HG03066 (cell line): ENCODE results near the gene RANBP9.

Source experiments
- ATAC-seq: cut with Tn5 transposase; IDR thresholded peaks from one replicate; pipeline ENCODE4 v1.9.1; 2021; ENCODE audit warnings: low read depth; ENCODE audit not compliant: unreplicated experiment

The RANBP9 gene

DNA sequence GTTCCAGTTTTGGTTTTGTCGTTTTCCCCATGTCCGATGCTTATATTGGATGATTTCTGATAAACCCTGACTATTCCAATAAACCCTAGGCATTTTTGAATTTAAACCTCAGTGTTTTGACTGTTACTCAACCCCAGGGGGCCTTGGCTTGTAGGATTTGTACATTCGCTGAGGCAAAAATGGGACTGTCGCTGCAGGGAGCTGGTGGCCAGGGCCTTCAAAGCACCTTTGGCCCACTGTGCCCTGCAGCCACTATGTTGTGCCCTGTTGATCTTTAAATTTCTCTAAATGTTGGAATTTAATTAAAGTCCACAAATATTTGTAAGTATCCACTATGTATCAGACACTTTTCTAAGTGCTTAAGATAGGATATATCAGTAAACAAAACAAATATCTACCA lies 106.0 kb downstream of the RANBP9 start:
- no peak for ATAC-seq

DNA sequence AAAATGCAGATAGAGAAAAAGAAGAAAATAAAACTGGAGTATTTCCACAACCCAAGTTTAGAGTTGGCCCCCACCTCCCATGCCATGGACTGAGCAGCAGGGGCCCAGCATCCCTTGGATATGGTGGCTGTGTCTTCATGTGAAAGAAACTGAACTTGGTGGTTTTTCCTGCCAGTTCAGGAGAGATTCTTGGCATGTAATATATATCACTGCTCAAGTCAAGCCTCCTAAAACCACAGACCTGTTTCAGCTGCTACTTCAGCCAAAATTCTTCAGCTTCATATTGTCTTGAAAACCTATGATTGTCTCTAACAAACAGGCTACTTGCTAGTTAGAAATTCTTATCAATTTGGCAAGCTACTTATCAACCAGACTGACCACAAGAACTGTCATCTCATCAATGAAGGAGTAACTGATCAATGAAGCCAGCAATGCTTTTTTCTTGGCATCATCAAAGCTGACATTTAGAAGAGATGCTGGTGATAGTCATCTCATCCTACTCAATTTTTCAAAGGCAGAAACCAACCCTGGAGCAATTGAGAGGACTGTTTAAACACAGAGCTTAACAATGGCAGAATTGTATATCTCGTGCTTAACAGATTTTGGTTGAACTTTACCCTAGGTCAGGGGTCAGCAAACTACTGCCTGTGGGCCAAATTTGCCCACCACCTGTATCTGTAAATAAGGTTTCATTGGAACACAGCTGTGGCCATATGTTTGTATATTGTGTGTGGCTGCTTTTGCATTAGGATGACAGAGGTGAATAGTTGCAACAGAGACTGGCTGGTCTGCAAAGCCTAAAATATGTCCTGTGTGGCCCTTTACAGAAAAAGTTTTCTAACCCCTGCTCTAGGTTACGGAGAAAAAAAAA lies 106.9 kb downstream of the RANBP9 start:
- no peak for ATAC-seq

DNA sequence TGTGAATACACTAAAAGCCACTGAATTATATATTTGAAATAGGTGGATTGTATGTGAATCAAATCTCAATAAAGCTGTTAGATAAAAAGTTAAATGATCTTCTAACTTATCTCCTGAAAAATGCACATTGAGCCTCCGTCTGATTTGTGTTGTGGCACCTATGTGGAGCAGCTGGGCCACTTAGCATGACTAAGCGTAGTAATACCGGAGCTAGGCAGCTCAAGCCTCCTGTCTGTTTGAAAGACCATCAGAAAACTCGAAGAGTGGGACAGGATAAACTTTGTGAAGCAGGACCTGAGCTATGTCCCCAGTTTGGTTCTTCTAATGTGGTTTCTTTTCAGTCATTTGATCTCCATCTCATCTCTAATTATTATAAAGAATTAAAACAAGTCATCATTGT lies 107.5 kb downstream of the RANBP9 start:
- ATAC-seq, result no peak

DNA sequence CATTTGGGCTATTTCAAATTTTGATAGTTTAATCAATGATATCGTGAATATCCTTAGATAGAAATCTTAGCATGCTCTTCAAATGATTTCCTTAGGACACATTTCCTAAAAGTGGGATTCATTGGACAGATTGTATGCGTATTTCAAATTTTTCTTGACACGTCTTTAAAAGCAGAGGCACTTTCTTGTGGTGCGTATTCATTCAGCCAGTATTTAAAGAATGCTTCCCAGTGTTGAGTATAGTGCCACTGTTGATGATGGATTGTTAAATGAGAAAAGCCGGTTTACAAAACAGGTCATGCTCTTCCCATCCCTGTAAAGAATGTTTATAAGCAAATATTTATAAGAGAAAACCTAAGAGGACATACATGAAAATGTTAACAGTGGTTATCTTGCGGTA lies 111.6 kb downstream of the RANBP9 start:
- no peak for ATAC-seq

DNA sequence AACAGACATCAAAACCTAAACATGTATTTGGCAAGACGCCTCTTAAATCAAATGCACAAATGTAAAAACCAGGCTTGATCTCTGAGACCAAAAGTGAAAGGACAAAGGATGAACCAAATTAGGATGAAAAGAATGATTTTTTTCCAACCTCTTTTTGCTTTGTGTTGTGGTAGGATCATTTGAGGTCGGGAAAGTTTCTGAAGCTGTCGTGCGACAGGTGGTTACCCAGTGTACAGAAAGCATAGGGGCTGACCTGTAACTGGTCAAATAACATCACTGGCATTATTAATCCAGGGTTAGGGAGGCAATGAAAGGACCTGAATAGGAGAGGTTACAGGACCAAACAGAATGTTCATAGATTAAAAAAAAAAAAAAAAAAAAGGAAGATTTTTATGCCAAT lies 114.6 kb downstream of the RANBP9 start:
- ATAC-seq, result no peak

DNA sequence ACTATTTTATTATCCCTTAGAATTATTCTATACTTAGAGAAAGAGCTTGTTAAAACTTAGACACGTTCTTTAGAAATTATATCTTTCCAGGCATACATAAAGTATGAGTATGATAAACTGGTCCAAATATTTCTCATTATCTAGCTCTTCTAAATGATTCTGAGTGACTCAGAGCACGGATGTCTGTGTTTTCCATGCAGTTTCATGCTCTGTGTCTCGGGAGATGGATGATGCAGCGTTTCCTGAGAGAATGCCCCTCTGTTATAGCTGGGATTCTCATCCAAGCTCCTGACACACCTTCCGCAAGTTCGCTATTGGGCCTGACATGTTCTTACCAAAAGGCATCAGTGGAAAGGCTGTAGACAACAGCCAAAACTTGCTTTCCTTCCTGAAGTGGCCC lies 117.9 kb downstream of the RANBP9 start:
- no peak for ATAC-seq

DNA sequence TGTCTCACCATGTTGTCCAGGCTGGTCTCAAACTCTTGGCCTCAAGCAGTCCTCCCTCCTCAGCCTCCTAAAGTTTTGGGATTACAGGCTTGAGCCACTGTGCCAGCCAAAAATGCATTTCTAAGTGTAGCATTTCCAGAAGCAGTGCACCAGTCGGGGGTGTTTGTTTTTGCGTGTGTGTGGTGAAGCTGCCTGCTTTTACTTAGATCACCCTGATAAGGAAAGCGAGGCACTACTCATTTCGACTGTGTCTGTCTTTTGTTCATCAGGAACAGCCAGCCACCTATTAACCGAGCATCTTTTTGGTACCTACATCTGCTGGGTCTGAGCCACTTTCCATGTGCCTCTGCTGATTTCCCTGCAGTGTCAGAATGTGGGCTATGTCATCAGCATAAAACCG lies 118.5 kb downstream of the RANBP9 start:
- no peak for ATAC-seq

DNA sequence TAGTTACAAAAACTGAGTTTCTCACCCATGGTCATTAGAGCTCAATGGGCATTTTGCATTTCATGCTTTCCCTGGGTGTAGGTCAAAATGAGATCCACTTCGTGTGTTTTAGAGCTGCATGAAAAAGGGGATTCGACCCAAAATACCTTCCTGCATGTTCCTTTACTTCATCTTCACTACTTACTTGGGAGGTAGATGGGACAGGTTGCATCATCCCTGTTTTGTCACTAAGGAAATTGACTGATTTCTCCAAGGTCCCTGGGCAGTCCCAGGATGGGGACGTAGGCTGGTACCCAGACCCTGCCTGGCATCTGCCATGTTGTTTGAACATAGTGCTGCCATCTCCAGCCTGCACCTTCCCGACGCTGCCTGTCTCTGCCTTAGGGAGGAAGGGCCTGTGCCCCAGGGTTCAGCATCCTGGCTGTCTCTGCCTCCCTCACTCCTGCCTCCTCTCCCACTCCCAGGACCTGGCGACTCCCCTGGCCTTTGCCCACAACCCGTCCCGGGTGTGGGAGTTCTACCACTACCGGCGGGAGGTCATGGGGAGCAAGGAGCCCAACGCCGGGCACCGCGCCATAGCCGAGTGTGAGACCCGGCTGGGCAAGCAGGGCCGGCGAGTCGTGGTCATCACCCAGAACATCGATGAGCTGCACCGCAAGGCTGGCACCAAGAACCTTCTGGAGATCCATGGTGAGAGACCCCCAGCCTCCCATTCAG lies 120.3 kb downstream of the RANBP9 start:
- ATAC-seq, result no peak

DNA sequence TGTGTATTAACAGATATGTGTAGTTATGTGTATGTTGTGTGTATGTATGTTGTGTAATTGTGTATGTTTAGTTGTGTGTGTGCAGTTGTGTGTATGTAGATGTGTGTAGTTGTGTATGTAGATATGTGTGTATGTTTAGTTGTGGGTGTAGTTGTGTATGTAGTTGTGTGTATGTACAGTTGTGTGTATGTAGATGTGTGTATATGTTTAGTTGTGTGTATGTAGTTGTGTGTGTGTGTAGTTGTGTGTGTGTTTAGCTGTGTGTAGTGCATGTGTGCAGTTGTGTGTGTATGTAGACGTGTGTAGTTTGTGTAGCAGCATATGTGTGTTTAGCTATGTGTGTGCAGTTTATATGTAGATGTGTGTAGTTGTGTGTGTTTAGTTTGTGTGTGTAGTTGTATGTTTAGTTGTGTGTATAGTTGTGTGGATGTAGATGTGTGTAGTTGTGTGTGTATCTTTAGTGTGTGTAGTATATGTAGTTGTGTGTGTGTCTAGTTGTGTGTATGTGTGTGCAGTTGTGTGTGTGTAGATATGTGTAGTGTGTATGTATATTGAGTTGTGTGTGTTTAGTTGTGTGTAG lies 121.0 kb downstream of the RANBP9 start:
- no peak for ATAC-seq

DNA sequence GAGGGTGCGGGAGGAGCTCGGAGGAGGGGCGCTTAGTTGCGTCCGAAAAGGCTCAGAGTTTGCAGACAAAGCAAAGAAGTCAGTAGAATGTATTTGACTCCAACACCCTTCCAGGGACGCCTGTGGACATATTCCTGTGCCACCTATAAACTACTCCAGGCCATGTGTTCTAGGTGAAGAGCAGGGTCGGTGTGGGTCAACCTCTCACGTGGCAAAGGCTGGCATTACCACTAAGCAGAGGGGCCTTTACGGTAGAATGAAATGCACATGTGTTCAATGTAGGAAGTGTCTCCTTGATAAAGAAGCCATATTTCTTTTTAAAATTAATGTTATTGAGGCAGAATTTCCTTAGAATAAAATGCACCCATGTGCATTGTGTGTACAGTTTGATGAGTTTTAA lies 121.8 kb downstream of the RANBP9 start:
- ATAC-seq, result no peak

DNA sequence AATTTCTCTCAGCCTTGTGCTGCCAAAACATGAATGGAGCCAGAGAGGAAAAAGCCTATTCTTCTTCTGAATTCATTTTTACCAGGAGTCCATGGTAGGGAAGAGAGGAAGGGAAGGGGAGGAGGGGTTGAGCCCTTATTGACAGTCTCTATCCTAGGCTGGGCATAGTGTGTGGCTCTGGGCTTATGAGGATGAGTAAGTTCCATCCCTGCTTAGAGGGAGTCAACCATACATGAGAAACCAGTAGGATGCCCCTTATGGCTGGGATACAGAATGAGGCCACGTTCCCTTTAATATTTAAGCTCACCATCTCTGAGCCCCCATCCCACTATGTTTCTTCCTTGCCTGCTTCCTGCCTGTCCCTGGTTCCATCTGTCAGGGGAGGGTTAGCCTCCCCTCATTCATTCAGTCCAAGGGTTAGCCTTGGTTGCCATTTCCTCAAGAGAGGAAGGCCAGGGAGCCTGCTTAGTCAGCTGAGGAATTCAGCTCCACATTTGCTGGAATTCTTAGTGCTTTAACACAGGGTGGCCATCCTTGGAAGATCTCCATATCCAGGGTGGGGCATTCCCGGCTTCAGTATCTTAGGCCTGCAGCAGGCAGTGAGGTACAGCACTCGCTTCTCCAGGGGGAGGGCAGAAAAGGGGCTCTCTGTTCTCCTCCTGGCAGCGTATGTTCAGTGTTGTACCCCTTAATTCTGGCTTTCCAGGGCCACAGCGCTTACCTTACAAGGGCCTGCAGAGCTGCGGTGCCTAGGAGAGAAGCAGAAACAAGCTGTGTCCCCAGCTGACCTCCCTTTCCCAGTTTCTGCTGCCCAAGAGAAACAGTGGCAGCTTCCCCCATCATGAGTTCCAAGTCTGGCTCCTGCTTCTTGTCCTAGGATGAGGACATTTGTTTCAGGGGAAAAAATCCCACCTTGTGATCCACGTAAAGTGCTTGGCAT lies 124.8 kb downstream of the RANBP9 start:
- ATAC-seq, result no peak

DNA sequence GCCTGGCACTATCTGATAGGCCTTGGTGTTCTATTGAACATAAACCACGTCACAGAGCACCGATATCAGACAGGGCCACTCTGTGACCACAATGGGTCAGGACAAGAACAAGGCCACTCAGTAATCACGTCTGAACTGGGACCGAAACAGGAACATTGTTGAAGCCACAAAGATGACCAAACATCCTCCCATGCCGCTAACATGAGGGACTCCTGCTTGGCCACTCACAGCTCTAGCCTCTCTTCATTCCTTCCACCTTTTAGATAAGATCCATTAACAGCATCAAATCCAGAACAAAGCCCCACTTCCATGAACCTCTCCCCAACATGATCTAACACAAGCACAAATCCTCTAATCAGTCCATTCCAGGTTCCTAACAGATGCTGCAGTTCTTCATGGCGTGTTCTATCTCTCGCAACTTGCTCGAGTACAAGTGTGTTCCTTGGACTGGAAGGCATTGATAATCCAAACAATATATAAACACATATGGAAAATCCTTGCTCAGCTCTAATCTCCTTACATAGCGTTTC lies 129.9 kb downstream of the RANBP9 start:
- no peak for ATAC-seq

DNA sequence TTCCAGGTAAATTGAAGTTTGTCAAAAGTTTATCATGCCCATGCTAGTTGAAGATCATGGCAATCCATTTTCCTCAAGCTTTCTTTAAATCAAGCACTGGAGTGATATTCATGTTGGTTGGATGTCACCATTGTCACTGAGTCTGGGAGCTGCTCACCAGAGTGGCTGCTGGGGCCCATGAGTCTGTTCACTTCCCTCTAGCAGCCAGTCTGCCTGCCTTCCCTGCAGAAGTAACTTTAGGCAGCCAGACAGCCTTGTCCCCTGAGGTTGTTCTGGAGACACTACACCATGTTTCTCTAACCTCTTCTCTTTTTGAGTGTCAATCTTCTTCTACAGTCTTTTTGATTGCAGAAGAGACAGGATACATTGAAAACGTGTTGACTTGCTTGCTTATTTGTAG lies 131.7 kb downstream of the RANBP9 start:
- no peak for ATAC-seq

DNA sequence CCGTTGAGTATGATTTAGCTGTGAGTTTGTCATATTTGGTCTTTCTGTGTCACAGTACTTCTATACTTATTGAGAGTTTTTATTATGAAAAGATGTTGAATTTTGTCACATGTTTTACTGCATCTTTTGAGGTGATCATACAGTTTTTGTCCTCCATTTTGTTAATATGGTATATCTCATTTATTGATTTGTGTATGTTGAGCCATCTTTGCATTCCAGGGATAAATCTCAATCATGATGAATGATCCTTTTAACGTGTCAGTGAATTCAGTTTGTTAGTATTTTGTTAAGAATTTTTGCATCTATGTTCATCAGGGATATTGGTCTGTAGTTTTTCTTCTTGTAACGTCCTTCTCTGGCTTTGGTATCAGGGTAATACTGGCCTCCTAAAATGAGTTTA lies 133.7 kb downstream of the RANBP9 start:
- no peak for ATAC-seq

DNA sequence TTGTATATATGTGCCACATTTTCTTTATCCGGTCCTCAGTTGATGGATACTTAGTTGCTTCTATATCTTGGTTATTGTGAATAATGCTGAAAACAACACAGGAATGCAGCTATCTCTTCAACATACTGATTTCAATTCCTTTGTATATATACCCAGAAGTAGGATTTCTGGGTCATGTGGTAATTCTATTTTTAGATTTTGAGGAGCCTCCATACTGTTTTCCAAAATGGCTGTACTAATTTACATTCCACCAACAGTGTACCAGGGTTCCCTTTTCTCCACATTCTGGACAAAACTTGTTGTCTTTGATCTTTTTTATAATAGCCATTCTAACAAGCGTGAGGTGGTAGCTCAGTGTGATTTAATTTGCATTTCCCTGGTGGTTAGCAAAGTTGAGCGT lies 135.6 kb downstream of the RANBP9 start:
- no peak for ATAC-seq

DNA sequence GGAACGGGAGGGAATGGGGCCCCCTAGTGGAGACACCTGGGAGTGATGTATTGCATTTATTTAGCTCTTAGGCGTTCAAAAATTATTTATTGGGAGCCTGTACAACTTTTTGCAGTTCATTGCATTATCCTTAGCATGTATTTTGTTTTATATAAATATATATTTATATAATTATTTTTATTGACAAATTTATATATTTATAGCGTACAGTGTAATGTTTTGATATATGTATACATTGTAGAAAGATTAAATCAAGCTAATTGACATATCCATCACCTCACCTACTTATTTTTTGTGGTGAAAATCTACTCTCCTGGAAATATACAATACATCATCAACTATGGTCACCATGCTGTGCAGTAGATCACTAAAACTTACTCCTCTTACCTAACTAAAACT lies 136.3 kb downstream of the RANBP9 start:
- no peak for ATAC-seq

DNA sequence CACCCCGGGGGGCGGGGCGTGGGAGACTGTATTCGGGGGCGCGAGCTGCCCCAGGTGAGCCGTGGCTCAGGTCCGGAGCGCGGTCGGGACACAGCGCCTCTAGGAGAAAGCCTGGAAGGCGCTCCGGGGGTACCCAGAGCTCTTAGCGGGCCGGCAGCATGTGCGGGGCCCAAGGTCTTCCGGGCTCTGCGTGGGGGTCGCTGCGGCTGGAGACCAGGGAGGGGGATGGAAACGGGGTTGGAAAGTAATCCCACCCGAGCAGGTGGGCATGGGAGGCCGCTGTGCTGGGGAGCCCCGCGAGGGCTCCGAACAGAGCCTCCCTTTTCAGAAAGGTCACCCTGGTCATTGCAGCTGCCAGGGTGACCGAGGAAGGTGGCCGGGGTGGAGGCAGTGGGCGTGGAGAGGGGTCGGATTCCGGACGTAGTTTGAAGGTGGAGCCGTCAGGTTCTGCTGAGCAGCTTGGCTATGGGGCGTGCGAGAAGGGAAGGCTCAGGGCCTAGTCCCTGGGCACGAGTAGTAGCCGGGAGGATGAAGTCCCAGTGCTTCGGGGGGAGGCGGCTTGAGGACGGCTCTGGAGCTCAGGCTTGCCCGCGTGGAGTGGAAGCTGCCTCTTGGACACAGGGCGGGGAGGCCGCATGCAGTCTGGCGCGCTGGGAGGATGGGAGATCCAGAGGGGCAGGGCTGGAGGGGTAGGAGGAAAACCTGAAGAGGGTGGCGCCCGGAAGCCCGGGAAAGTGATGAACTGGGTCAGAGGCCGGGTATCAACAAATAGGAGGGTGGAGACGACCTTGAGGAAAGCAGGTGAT lies 136.9 kb downstream of the RANBP9 start, which contains the start of gene SIRT5:
TSS of gene SIRT5 (plus strand) at position 31 of the 806 bp plus-strand sequence. CDS start 9,510 bp downstream, outside the sequence.
- peak; percentile 76 for ATAC-seq

DNA sequence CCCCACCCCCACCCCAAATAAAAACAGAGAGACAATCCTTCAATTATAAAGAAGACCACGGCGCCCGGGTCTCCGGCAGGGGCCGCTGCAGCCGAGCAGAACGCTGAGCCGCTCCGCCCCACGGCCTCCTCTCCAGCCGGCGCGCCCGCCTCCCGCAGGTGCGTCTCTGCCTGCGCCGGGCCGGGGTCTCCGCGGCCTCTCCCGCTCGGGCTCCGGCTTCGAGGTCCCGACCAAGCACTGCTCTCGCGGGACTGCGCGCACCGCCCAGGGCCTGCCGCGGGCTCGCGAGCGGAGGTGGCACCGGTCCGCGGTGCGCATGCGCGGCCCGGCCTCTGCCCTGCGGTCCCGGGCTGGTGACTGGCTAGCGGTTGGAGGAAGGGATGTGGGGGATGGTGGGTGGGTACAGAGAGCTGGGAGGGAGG lies 137.5 kb downstream of the RANBP9 start:
- peak; percentile 73 for ATAC-seq

DNA sequence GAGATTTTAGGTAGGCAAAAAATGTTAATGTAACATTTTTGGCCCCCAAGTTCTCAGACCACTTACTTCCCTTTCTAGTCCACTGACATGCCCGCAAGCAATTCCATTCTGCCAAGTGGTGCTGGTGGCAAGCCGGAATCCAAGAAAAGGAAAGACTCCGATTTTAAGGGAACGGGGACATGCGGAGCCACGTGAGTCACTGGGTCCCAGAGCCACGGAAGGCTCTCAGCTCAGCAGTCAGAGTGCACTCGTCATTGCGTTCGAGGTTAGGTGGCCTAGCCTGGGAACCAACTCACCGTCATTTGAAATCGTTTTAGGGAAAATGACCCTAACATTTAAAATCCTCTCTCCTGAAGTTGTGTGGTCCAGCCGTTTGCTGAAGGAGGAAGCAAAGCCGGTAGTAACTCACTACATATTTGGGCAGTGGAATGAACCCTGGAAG lies 137.9 kb downstream of the RANBP9 start:
- no peak for ATAC-seq
